HL-60 (cell line): Measurements from ENCODE around the gene TSSK6.

Experiments used
- DNase-seq, 2 experiments: peaks; one replicate each; pipeline ENCODE4 v3.0.0-alpha.2; 2010 to 2020; ENCODE audit warnings: low read depth in 1 of 2, low spot score in 1 of 2
- H3K27ac ChIP-seq: fragments of 250-450 bp; sonication (Bioruptor Pico); replicated peaks from 2 replicates; pipeline ENCODE4 v1.5.1; 2020; ENCODE audit warnings: mild to moderate bottlenecking, moderate library complexity
- H3K27me3 ChIP-seq: fragments of 250-450 bp; sonication (Bioruptor Pico); 2 replicates; pipeline ENCODE4 v1.5.1; 2021; ENCODE audit warnings: mild to moderate bottlenecking, moderate library complexity; ENCODE audit not compliant: insufficient read depth, poor library complexity, severe bottlenecking
- H3K4me3 ChIP-seq: replicated peaks from 2 replicates; pipeline ENCODE4 v1.5.1; 2011; ENCODE audit warnings: mild to moderate bottlenecking, control low read depth, low read length; ENCODE audit not compliant: insufficient read depth
- CTCF ChIP-seq: IDR thresholded peaks from one replicate; pipeline ENCODE4 v1.5.1; 2011; ENCODE audit warnings: low read length, control low read depth, inconsistent platforms; ENCODE audit not compliant: insufficient read depth
- GABPA ChIP-seq: IDR thresholded peaks from 2 replicates; pipeline ENCODE4 v1.6.1; 2012; ENCODE audit warnings: low read depth
- POLR2AphosphoS5 ChIP-seq: IDR thresholded peaks from 2 replicates; pipeline ENCODE4 v1.6.1; 2012; ENCODE audit warnings: low read depth
- SPI1 ChIP-seq: IDR thresholded peaks from 2 replicates; pipeline ENCODE4 v1.6.1; 2012; ENCODE audit warnings: low read depth, mild to moderate bottlenecking, borderline replicate concordance
- TF ChIP-seq, protein P1 (sequence below): IDR thresholded peaks from 2 replicates; pipeline ENCODE4 v1.6.1; 2012; ENCODE audit warnings: low read depth; ENCODE audit not compliant: insufficient replicate concordance

Gene TSSK6

DNA sequence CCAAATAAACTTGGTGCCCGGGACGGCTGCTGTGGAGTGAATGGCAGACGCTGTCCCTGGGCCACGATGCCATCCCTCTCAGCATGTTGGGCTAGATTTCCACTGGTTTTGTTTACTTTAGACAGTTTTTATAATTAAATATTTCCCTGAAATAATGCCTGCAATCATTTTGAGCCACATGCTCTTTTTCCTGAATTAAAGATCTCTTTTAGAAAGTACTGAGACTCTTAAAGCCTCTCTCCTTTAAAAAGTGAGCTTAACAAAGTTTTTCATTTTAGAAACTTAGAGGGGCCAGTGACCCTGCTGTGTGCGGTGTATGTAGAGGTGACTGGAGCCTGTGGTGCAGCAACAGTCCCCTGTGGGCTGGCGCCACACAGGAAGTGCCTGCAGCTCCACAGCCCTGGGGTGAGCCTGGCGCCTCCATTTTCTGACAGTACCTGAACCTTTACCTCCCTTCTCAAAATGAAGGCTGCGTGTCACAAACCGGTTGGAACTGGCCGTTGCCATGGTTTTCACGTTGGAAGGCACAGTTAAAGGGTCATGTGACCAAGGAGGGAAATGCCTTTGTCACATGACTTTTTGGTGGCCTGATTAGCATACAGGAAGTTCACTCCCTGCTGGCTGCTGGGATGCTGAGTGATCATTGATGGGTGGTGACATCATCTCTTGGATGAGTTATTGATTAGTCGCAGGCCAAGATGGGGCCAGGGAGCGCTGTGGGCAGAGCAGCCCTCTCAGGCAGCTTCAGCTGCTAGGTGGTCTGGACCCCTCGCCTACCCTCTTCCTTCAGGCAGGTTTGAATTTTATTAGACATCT, 26.3 kb downstream of the TSSK6 start:
- no peaks in the 10 kb centered on the region for H3K27me3 ChIP-seq
- peak; percentile 96 to 98 for DNase-seq
- no peak overlapping the region for H3K4me3 ChIP-seq
- H3K27ac ChIP-seq: peak overlapping the region; percentile 89
- TF ChIP-seq GABPA: no peak
- TF ChIP-seq POLR2AphosphoS5: peak; percentile 61; the same call in 1 of the 2 replicates
- peak; percentile 57; the same call in 1 of the 2 replicates for TF ChIP-seq SPI1
- TF ChIP-seq, protein P1, sequence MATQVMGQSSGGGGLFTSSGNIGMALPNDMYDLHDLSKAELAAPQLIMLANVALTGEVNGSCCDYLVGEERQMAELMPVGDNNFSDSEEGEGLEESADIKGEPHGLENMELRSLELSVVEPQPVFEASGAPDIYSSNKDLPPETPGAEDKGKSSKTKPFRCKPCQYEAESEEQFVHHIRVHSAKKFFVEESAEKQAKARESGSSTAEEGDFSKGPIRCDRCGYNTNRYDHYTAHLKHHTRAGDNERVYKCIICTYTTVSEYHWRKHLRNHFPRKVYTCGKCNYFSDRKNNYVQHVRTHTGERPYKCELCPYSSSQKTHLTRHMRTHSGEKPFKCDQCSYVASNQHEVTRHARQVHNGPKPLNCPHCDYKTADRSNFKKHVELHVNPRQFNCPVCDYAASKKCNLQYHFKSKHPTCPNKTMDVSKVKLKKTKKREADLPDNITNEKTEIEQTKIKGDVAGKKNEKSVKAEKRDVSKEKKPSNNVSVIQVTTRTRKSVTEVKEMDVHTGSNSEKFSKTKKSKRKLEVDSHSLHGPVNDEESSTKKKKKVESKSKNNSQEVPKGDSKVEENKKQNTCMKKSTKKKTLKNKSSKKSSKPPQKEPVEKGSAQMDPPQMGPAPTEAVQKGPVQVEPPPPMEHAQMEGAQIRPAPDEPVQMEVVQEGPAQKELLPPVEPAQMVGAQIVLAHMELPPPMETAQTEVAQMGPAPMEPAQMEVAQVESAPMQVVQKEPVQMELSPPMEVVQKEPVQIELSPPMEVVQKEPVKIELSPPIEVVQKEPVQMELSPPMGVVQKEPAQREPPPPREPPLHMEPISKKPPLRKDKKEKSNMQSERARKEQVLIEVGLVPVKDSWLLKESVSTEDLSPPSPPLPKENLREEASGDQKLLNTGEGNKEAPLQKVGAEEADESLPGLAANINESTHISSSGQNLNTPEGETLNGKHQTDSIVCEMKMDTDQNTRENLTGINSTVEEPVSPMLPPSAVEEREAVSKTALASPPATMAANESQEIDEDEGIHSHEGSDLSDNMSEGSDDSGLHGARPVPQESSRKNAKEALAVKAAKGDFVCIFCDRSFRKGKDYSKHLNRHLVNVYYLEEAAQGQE: no peak
- TF ChIP-seq CTCF: no peak

GRCh38 chr19:19487950-19488874, 27.1 kb downstream of the TSSK6 start:
- peak in 1 of 2 experiments; percentile 30 for DNase-seq
- H3K4me3 ChIP-seq: no peak overlapping the region
- peak overlapping the region; percentile 89 for H3K27ac ChIP-seq

DNA sequence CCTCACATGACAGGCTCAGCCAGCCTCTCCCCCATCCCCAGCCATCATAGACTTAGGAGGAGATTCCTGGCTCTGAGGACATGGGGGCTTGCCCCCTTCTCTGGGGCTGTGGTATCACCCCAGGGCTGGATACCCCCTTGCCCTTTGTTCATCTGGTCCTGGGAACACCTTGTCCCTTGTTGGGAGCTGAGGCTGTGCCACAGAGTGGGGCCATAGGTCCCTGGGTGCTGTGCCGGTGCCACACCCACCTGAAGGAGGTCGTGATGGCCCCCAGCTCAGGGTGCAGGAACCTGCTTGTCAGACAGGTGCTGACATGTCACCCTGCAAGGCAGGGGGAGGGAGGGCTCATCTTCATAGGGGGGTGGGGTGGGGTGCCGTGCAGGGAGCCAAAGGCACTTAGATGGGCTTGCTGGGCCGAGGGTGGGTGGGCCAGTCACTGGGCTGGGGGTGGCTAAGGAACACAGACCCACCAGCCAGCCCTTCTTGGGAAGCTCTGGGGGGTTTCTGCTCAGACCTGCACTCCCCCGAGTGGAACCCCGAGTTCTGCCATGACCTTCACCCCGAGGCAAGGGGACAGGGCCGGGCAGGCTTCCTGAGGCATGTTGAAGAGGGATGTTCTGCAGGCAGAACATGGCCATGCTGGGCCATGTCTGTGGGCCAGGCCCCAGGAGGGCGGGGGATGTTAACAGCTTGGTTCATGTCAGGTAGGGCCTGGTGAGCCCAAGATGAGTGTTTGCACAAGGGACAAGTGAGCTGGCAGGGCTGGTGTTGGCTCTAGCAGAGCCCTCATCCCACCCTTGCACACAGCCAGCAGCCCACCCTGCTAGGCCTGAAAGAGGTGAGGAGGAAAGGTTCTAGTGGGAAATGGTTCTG, 28.0 kb downstream of the TSSK6 start:
- no peak for DNase-seq
- Histone ChIP-seq H3K4me3 (no peak overlapping the region), H3K27me3 (no peaks in the 10 kb centered on the region), H3K27ac (peak overlapping the region; percentile 89)
- TF ChIP-seq, protein P1: no peak
- TF ChIP-seq CTCF: no peak

More at GRCh38 chr19:19487950-19488874, 27.1 kb downstream of the TSSK6 start:
- TF ChIP-seq GABPA (no peak), CTCF (no peak)
- no peaks in the 10 kb centered on the region for H3K27me3 ChIP-seq
